Adrenal gland (tissue), 12 donors: ENCODE data around the gene HIGD2A. TPM values are rescaled to one million over a fixed set of nuclear protein-coding genes. Genes with fewer than 3 reads are reported as not detected.

ENCODE experiments used
- DNase-seq, 7 donors: peaks; one replicate each; pipeline ENCODE4 v3.0.0-alpha.2; 2019 to 2020
- H3K27ac ChIP-seq, 5 donors: fragments of 200-600 bp; sonication (generic) in 4 of 5; 1 replicate in 3 of 5; 2 replicates in 2 of 5; pipeline versions ENCODE4 v1.5.1 to v1.8.0; 2016 to 2020; ENCODE audit warnings: mild to moderate bottlenecking in 1 of 5
- H3K27me3 ChIP-seq: fragments of 200-600 bp; 2 replicates; pipeline ENCODE4 v1.8.0; 2021
- H3K36me3 ChIP-seq, 2 donors: fragments of 200-600 bp; replicated peaks in 1 of 2; 1 replicate in 1 of 2; 2 replicates in 1 of 2; pipeline versions ENCODE4 v1.5.1 to v1.8.0; 2018 to 2022
- H3K4me1 ChIP-seq, 2 donors: fragments of 200-600 bp; replicated peaks in 1 of 2; 1 replicate in 1 of 2; 2 replicates in 1 of 2; pipeline versions ENCODE4 v1.5.1 to v1.8.0; 2018 to 2021
- H3K4me3 ChIP-seq, 4 donors: fragments of 200-600 bp; sonication (generic) in 3 of 4; one replicate each; pipeline ENCODE4 v1.5.1; 2016 to 2018
- H3K9me3 ChIP-seq, 3 donors: fragments of 200-600 bp; sonication (generic) in 1 of 3; replicated peaks in 1 of 3; 1 replicate in 2 of 3; 2 replicates in 1 of 3; pipeline versions ENCODE4 v1.5.1 to v1.8.0; 2016 to 2021
- CTCF ChIP-seq, 6 experiments: fragments of 450-650 bp in 4 of 6; fragments of 200-600 bp in 2 of 6; sonication (generic) in 1 of 6; IDR thresholded peaks; 1 replicate in 5 of 6; 2 replicates in 1 of 6; pipeline versions ENCODE4 v1.5.1 to v1.8.0; 2016 to 2021; ENCODE audit warnings: antibody characterized with exemption in 6 of 6, mild to moderate bottlenecking in 2 of 6, moderate library complexity in 1 of 6
- POLR2A ChIP-seq, 2 donors: fragments of 450-650 bp; IDR thresholded peaks; one replicate each; pipeline ENCODE4 v1.6.1; 2017; ENCODE audit warnings: antibody characterized with exemption in 2 of 2, mild to moderate bottlenecking in 2 of 2, moderate library complexity in 1 of 2
- WGBS, 4 donors: extraction: QIAGEN DNeasy Blood & Tissue Kit in 2 of 4; methylation state at CpG; one replicate each; pipeline versions ENCODE4 v1.1.5 to v1.1.7; 2013 to 2017; 5-methylcytosine and 5-hydroxymethylcytosine counted together
- intact Hi-C, 2 donors: fragments of 100-400 bp; cut with DNase I; formaldehyde crosslinking; loops; one replicate each; pipeline versions ENCODE4 v1.14.1 to v1.15.0; 2022 to 2023
- polyA plus RNA-seq, 3 donors: library from polyadenylated mRNA; stranded (reverse); fragments of 200-250 nt in 2 of 3; fragments of 350-450 nt in 1 of 3; fragmentation: Illumina TruSeq in 1 of 3; extraction: RNeasy Lipid Tissue Mini Kit (QIAGEN cat#74804) in 1 of 3; gene quantifications; one replicate each; pipeline ENCODE4 v1.2.3, GENCODE V29; 2013 to 2014
- total RNA-seq, 9 donors: library from RNA; depleted of rRNA in 4 of 9; stranded (reverse); fragments of >200 nt in 4 of 9; fragments of 120-200 nt in 1 of 9; fragmentation: NEBNext Ultra II Directional in 1 of 9; extraction: Animal tissue kit (Norgen Biotek cat#: 25700) in 1 of 9; gene quantifications; one replicate each; pipeline versions ENCODE4 v1.1.0 to v1.2.4, GENCODE V29; 2013 to 2023
- donor health status: healthy with polysubstance abuse.
- donor health status: Bipolar disorder and iron deficiency.
- donor health status: DM: yes; HTN: yes; CAD: no.
- donor health status: DM: no; HTN: no; CAD: no.
- donor health status: DM: no; HTN: no; CAD: no.
- donor health status: DM: yes; HTN: yes; CAD: no.

Gene HIGD2A
- total and polyA plus RNA-seq, 12 donors: 112 to 492 (median 214) TPM

- Histone ChIP-seq H3K27ac (no peak overlapping the region), H3K9me3 (no peaks in the 10 kb centered on the region), H3K4me3 (no peak overlapping the region), H3K36me3 (peaks cover 0 to 84% of the 10 kb centered on the region in 2 donors), H3K4me1 (peaks cover 5 to 15% of the 10 kb centered on the region in 2 donors), H3K27me3 (no peaks in the 10 kb centered on the region)
- 92 to 98% (median 96%) methylated on average over 4 of the region's 4 CpGs for WGBS, 4 donors
- no peak for TF ChIP-seq CTCF (IDR thresholded peaks at IDR 0.05)
- no peak for TF ChIP-seq POLR2A (IDR thresholded peaks at IDR 0.05)
- DNase-seq: peak in 1 of 7 donors; percentile 41
- intact Hi-C loops: no loop called here
These were observed 35.0 kb upstream of the HIGD2A start for GRCh38 chr5:176353533-176353932.

GRCh38 chr5:176355400-176356178 lies 33.0 kb upstream of the HIGD2A start:
- peaks cover 0 to 70% of the 10 kb centered on the region in 2 donors for H3K36me3 ChIP-seq
- 92 to 93% (median 93%) methylated on average over 15 to 16 of the region's 16 CpGs for WGBS, 4 donors
- intact Hi-C loops: no loop called here

GRCh38 chr5:176356179-176356566 lies 32.4 kb upstream of the HIGD2A start:
- DNase-seq: no peak
- no peak for TF ChIP-seq POLR2A (IDR thresholded peaks at IDR 0.05)
- no peak for TF ChIP-seq CTCF (IDR thresholded peaks at IDR 0.05)
- peaks cover 11 to 30% of the 10 kb centered on the region in 2 donors for H3K4me1 ChIP-seq
- peaks cover 0 to 64% of the 10 kb centered on the region in 2 donors for H3K36me3 ChIP-seq
- no peaks in the 10 kb centered on the region for H3K27me3 ChIP-seq
- WGBS, 4 donors: 87 to 96% (median 92%) methylated on average over 3 of the region's 3 CpGs
- no peak overlapping the region for H3K4me3 ChIP-seq
- intact Hi-C loops: no loop called here
- H3K9me3 ChIP-seq: no peaks in the 10 kb centered on the region
- H3K27ac ChIP-seq: no peak overlapping the region

More at GRCh38 chr5:176355400-176356178, 33.0 kb upstream of the HIGD2A start:
- Histone ChIP-seq H3K27ac (no peak overlapping the region), H3K9me3 (no peaks in the 10 kb centered on the region), H3K27me3 (no peaks in the 10 kb centered on the region), H3K4me3 (no peak overlapping the region), H3K4me1 (peaks cover 9 to 27% of the 10 kb centered on the region in 2 donors)
- peak in 1 of 7 donors; percentile 50 for DNase-seq
- peak in 1 of 6 experiments; percentile 5 for TF ChIP-seq CTCF (IDR thresholded peaks at IDR 0.05)
- TF ChIP-seq POLR2A (IDR thresholded peaks at IDR 0.05): no peak

GRCh38 chr5:176359658-176360057 lies 28.9 kb upstream of the HIGD2A start:
- H3K36me3 ChIP-seq: peaks cover 0 to 34% of the 10 kb centered on the region in 2 donors
- no peaks in the 10 kb centered on the region for H3K27me3 ChIP-seq
- no peak overlapping the region for H3K27ac ChIP-seq
- no peaks in the 10 kb centered on the region for H3K9me3 ChIP-seq
- TF ChIP-seq POLR2A (IDR thresholded peaks at IDR 0.05) (no peak), CTCF (IDR thresholded peaks at IDR 0.05) (no peak)
- no peak overlapping the region for H3K4me3 ChIP-seq
- intact Hi-C loops: no loop called here
- H3K4me1 ChIP-seq: peaks cover 6 to 22% of the 10 kb centered on the region in 2 donors
- WGBS, 4 donors: 63 to 70% (median 64%) methylated on average over 4 of the region's 4 CpGs
- DNase-seq: no peak
